HG03196 (cell line): ENCODE data around the gene DMRTA1.
"Not testable (repeated sequence)": the region's sequence is repeated elsewhere in the genome, so short reads cannot be mapped to it uniquely, and the experiment has no call there.

Experiments used
- ATAC-seq: cut with Tn5 transposase; IDR thresholded peaks from one replicate; pipeline ENCODE4 v1.9.1; 2021; ENCODE audit not compliant: unreplicated experiment

Gene DMRTA1

DNA sequence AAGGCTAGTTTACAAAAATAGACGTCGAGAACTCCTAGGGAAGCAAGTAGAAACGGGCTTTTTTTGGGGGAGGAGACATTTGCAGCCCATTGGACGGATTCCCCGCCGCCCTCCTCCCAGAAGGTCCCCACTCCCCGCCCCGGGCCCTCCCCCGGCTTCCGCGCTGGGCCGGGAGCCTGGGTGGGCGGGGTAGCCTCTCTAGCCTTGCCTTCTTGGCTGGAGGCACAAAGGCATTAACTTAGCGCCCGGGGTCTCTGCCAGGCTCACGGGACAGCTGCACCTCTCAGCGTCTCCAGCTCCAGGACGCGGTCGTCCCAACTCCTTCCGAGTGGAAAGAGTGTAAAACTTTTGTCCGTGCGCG, at the start of gene DMRTA1:
Gene DMRTA1, plus strand, starts transcription at position 236 of the 361 bp plus-strand sequence. CDS start 242 bp downstream, outside the sequence.
- ATAC-seq: peak; percentile 21

GRCh38 chr9:22401671-22402070, 45.0 kb upstream of the DMRTA1 start:
- no peak for ATAC-seq

DNA sequence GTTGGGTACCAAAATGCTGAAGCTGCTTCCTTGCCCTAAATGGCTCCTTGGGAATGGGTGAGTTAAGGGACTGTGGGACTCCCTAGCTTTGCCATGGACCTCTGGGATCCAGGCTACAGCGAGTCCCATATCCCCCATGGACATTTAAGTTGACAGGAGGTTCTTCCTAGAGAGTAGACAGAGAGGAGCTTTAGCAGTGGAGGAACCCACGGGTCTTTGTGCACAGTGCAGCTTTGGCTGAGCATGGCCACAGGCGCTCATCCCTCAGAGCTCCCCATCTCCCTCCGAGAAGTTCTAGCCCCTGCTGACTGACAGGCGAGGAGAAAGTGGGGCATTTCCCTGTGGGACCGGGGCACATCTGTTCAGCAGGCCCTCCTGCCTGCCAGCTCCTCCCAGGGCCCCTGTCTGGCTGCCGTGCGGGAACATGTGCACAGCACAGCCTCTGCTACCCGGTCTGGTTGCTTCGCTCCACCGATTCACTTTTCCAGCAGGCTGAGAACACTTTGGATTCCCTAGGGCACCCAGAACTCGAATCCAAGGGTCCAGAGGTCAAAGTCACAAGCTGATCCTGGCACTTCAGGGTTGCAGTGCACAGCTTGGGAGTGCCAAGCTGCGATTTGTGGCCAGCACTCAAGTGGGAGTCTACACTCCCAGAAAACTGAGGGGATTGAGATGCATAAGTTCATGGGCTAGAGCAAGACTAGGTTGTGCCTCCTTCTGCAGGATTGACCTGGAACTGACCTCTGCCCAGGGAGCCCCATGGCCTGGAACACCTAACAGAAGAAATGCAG, 40.6 kb upstream of the DMRTA1 start:
- ATAC-seq: no peak

GRCh38 chr9:22413884-22414283, 32.7 kb upstream of the DMRTA1 start:
- no peak for ATAC-seq

GRCh38 chr9:22415941-22416691, 30.5 kb upstream of the DMRTA1 start:
- no peak for ATAC-seq

DNA sequence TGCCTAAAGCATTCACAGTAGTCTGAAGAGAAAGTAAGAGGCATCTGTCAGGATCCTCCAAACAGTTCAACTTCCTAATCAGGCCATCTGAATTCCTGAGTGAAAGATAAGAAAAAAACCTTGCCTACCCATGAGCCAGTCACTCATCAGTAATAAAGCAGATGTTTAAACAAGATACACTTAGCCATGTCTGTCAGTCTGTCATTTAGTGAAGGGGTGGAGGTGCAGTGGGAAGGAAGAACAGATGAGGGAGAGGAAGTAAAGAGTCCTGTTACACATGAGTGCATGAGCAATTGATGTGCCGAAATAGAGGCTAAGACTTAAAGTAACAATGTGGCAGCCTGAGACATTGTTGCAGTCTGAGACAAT, 29.9 kb upstream of the DMRTA1 start:
- no peak for ATAC-seq

GRCh38 chr9:22423566-22423965, 23.1 kb upstream of the DMRTA1 start:
- ATAC-seq: no peak

DNA sequence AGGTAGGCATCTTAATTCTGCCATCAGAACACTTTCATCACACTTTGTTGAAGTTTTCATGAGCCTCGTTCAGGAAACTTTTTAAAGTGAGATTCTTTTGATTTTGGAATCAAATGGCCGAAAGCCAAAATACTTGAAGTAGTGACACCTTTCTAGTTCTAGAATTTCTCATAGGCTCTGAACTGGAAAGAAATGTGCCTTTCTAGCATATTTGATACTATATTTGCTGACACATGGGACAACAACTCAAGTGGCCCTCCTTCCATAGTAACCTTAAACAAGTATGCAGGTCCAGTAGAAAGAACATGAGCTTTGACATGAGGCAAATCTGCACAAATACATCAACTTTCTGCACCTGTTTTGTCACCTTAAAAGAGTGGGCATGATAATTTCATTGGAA, 22.0 kb upstream of the DMRTA1 start:
- ATAC-seq: no peak

DNA sequence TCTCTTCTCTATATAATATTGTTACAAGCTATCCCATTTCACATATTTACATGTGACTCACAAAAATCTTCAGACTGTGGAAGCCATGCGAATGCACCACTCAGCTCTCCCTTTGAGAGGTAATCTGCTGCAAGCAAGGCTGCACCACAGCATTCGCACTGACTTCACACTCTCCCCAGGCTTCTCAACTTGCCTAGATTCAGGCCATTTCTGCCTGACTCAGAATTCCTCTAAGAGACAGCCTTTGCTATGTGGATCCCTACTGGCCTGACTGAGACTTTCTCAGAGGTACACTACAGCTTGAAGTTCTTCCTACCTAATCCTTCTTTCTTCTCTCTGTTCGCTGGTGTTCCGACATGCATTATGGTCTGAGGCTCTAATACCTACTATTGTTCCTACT, 21.1 kb upstream of the DMRTA1 start:
- ATAC-seq: no peak

GRCh38 chr9:22427226-22427880, 19.3 kb upstream of the DMRTA1 start:
- no peak for ATAC-seq

GRCh38 chr9:22433691-22434090, 12.9 kb upstream of the DMRTA1 start:
- ATAC-seq: no peak

DNA sequence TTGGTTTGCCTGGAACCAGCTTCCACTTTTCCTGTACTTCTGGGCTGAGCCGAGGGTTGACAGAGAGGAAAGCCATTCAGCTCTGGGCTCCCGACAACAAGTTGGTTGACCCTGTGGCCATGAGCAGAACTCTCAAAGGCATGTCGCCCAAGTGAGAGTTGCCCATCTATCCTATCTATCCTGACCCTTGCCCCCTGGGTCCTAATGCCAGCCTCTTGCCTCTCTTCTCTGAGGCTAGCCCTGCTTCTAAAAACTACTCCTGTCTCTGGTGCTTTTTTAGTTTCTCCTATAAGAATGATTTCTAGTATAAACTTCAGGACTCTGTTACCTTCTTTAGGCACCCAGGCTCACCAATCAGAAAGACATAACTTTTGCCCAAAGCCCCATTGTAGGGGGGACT, 11.4 kb upstream of the DMRTA1 start:
- not testable (repeated sequence) for ATAC-seq

DNA sequence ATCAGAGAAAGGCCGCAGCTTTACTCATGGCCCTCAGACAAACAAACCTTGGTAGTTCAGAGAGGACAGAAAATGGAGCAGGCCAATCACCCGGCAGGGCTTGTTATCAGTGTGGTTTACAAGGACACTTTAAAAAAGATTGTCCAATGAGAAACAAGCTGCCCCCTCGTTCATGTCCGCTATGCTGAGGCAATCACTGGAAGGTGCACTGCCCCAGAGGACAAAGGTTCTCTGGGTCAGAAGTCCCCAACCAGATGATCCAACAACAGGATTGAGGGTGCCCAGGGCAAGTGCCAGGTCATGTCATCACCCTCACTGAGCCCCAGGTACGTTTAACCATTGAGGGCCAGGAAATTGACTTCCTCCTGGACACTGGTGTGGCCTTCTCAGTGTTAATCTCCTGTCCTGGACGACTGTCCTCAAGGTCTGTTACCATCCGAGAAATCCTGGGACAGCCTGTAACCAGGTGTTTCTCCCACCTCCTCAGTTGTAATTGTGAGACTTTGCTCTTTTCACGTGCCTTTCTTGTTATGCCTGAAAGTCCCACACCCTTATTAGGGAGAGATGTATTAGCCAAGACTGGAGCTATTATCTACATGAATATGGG, 9.1 kb upstream of the DMRTA1 start:
- not testable (repeated sequence) for ATAC-seq

- ATAC-seq: no peak
Measured at GRCh38 chr9:22440841-22441240, 5.8 kb upstream of the DMRTA1 start.

GRCh38 chr9:22446950-22447617, 460 bp downstream of the DMRTA1 start:
- peak; percentile 63 for ATAC-seq

- ATAC-seq: no peak
Measured at GRCh38 chr9:22447618-22448305, 1.1 kb downstream of the DMRTA1 start.

GRCh38 chr9:22449719-22450118, 3.1 kb downstream of the DMRTA1 start:
- ATAC-seq: no peak

GRCh38 chr9:22452415-22453010, 5.9 kb downstream of the DMRTA1 start:
- ATAC-seq: peak; percentile 64

DNA sequence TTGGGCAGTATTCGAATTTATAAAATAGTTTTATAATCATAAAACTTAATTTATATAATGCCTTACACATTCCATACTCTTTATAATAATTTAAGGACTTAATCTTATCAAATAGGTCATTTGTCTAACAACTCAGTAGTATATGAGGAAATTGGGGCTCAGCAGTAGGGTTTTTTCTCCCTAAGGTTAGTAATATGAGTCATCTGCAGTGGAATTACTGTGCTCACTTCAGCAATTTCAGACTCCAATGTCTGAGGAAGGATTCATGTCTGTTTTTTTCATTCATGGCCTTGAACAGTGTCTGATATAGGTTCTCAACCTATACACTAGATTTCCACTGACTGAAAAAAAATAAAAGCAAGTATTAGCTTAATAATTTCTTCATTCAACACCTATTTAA, 7.4 kb downstream of the DMRTA1 start:
- no peak for ATAC-seq

GRCh38 chr9:22455181-22455580, 8.6 kb downstream of the DMRTA1 start:
- no peak for ATAC-seq
